Heart left ventricle (tissue), 16 donors: Measurements from ENCODE around the gene NDUFC1. TPM values are rescaled to one million over a fixed set of nuclear protein-coding genes. Genes with fewer than 3 reads are reported as not detected.

Source experiments
- ATAC-seq, 4 donors: fragments of 200-7000 bp; cut with Tn5 transposase; one replicate each; pipeline ENCODE4 v1.9.1; 2020 to 2022; ENCODE audit warnings: moderate library complexity in 4 of 4, mild to moderate bottlenecking in 3 of 4, moderate number of reproducible peaks in 1 of 4
- DNase-seq, 5 donors: peaks; one replicate each; pipeline ENCODE4 v3.0.0-alpha.2; 2020
- H3K27ac ChIP-seq, 12 donors: fragments of 200-600 bp; sonication (generic) in 4 of 12; one replicate each; pipeline versions ENCODE4 v1.5.0 to v1.8.0; 2016 to 2022; ENCODE audit warnings: mild to moderate bottlenecking in 2 of 12
- H3K27me3 ChIP-seq, 9 donors: fragments of 200-600 bp; sonication (generic) in 2 of 9; one replicate each; pipeline versions ENCODE4 v1.5.1 to v1.8.0; 2016 to 2022; ENCODE audit warnings: mild to moderate bottlenecking in 3 of 9
- H3K36me3 ChIP-seq, 9 donors: fragments of 200-600 bp; sonication (generic) in 2 of 9; one replicate each; pipeline versions ENCODE4 v1.5.0 to v1.8.0; 2018 to 2022; ENCODE audit warnings: mild to moderate bottlenecking in 2 of 9
- H3K4me1 ChIP-seq, 12 donors: fragments of 200-600 bp; sonication (generic) in 4 of 12; one replicate each; pipeline versions ENCODE4 v1.5.0 to v1.8.0; 2016 to 2022; ENCODE audit warnings: mild to moderate bottlenecking in 3 of 12
- H3K4me3 ChIP-seq, 12 donors: fragments of 200-600 bp; sonication (generic) in 4 of 12; one replicate each; pipeline versions ENCODE4 v1.5.0 to v1.8.0; 2017 to 2022; ENCODE audit warnings: mild to moderate bottlenecking in 9 of 12, moderate library complexity in 4 of 12
- H3K9me3 ChIP-seq, 12 donors: fragments of 200-600 bp; sonication (generic) in 4 of 12; one replicate each; pipeline versions ENCODE4 v1.5.0 to v1.8.0; 2016 to 2022; ENCODE audit warnings: mild to moderate bottlenecking in 1 of 12
- POLR2A ChIP-seq, 2 donors: fragments of 450-650 bp; IDR thresholded peaks; one replicate each; pipeline ENCODE4 v1.6.1; 2017; ENCODE audit warnings: antibody characterized with exemption in 2 of 2, mild to moderate bottlenecking in 2 of 2, moderate library complexity in 2 of 2
- WGBS, 4 donors: extraction: QIAGEN DNeasy Blood & Tissue Kit in 2 of 4; methylation state at CpG; one replicate each; pipeline versions ENCODE4 v1.1.5 to v1.1.7; 2013 to 2018; 5-methylcytosine and 5-hydroxymethylcytosine counted together
- intact Hi-C, 10 donors: fragments of 100-400 bp; cut with DNase I; formaldehyde crosslinking; loops; one replicate each; pipeline versions ENCODE4 v1.11.1 to v1.14.2; 2022
- polyA plus RNA-seq, 2 donors: library from polyadenylated mRNA; stranded (reverse); fragments of 200-250 nt; gene quantifications; one replicate each; pipeline ENCODE4 v1.2.3, GENCODE V29; 2013
- total RNA-seq, 9 donors: library from RNA; depleted of rRNA in 2 of 9; stranded (reverse); fragments of >200 nt in 2 of 9; fragmentation: NEBNext Ultra II Directional in 3 of 9; extraction: Animal tissue kit (Norgen Biotek cat#: 25700) in 3 of 9; gene quantifications; one replicate each; pipeline versions ENCODE4 v1.1.0 to v1.2.4, GENCODE V29; 2016 to 2023
- TF ChIP-seq, protein P1 (sequence below), 12 donors: fragments of 200-600 bp; sonication (generic) in 4 of 12; IDR thresholded peaks; one replicate each; pipeline versions ENCODE4 v1.5.0 to v1.8.0; 2018 to 2022; ENCODE audit warnings: antibody characterized with exemption in 12 of 12, mild to moderate bottlenecking in 5 of 12
- donor health status: ischemic (EF 13 %, LVEDD 7.1; RV severe dilation, severe dysfunction).
- donor health status: healthy with polysubstance abuse.
- donor health status: DM: no; HTN: yes; CAD: no.
- donor health status: DM: no; HTN: no; CAD: no.
- donor health status: ischemic (EF 25% LVEDD 6.9; RV normal size, moderate dysfunction).
- donor health status: ischemic (EF 25% LVEDD 5.7; RV mildly dilated, moderate dysfunction).
- donor health status: healthy.
- donor health status: DM: yes; HTN: yes; CAD: no.
- donor health status: ischemic (EF 35%, LVEDD 5.7; RV mildly dilated, moderate dysfunction).
- donor health status: nonischemic (EF 11% LVEDD 7.7; RV severe dilation, severe dysfunction).
- donor health status: DM: yes; HTN: yes; CAD: no.
- donor health status: PGD.
- donor health status: ischemic (EF 29% LVEDD 5.4; RV normal size, mild dysfunction).
- donor health status: nonischemic (EF 23%, LVEDD 6.1; RV moderate dilation, normal function).

Gene NDUFC1
- total and polyA plus RNA-seq, 11 donors: 85.0 to 376 (median 178) TPM

DNA sequence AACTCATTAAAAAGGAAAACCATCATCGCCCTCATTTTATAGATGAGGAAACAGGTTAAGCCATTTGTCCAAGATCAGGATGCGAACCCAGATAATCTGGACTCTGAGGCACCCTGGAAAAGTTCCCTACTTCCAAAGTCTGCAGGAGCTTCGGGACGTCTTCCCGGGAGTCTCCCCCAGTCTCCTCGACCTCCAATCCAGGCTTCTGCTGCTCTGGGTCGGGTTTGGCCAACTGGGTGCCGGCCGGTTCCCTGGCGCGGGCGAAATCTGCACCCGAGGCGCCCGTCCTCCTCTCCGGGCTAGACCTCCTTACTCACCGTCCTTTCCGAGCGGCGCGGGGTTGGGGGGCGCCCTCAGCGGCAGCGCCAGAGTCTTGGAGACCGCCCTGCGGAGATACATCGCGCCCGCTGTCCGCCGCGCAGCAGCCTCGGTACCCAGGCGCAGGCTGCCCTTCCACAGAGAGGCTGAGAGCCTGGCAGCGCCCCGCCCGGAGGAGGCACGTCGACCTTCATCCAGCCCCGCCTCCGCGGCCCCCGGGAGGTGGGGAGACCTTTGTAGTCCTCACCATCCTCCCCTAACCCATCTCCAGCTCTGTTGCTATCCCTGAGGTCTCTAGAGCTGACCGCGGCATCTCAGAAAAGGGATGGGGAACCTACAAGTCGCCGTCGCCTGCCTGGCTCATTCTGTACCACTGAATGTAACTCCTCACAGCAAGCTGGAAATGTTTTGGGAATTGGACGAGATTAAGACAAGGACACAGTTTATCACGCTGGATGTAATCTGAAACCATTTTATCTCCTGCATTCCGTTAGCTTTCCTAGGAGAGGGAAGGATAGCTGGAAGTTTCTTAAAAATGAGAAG is 22.3 kb downstream of the NDUFC1 start, which contains the start of gene MGARP:
Gene MGARP, minus strand, starts transcription at position 466 of the 861 bp plus-strand sequence. Its CDS starts 67 bp downstream, at position 399.
- peak; percentile 43 to 83 (median 76) for ATAC-seq
- H3K36me3 ChIP-seq: no peaks in the 10 kb centered on the region
- H3K4me1 ChIP-seq: peaks cover 0 to 18% (median 6%) of the 10 kb centered on the region in 12 donors
- TF ChIP-seq POLR2A (IDR thresholded peaks at IDR 0.05): no peak
- TF ChIP-seq, protein P1, sequence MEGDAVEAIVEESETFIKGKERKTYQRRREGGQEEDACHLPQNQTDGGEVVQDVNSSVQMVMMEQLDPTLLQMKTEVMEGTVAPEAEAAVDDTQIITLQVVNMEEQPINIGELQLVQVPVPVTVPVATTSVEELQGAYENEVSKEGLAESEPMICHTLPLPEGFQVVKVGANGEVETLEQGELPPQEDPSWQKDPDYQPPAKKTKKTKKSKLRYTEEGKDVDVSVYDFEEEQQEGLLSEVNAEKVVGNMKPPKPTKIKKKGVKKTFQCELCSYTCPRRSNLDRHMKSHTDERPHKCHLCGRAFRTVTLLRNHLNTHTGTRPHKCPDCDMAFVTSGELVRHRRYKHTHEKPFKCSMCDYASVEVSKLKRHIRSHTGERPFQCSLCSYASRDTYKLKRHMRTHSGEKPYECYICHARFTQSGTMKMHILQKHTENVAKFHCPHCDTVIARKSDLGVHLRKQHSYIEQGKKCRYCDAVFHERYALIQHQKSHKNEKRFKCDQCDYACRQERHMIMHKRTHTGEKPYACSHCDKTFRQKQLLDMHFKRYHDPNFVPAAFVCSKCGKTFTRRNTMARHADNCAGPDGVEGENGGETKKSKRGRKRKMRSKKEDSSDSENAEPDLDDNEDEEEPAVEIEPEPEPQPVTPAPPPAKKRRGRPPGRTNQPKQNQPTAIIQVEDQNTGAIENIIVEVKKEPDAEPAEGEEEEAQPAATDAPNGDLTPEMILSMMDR (IDR thresholded peaks at IDR 0.05): no peak
- WGBS, 4 donors: 5 to 9% (median 7%) methylated on average over 35 to 51 of the region's 51 CpGs
- H3K27me3 ChIP-seq: peaks cover 0 to 44% (median 10%) of the 10 kb centered on the region in 9 donors
- H3K4me3 ChIP-seq: peak within 1 kb of the TSS; percentile 31 to 63 (median 54)
- H3K27ac ChIP-seq: peak within 1 kb of the TSS in 2 of 12 donors; percentile 8
- peaks cover 0 to 9% (median 0%) of the 10 kb centered on the region in 12 donors for H3K9me3 ChIP-seq
- intact Hi-C loops: loop anchor here in 3 of 10 donors (5.0 to 10.0 kb wide), 3 partner anchors 53 to 175 kb away; no protein-coding TSS in a partner anchor
- peak in 3 of 5 donors; percentile 26 to 61 (median 33) for DNase-seq

DNA sequence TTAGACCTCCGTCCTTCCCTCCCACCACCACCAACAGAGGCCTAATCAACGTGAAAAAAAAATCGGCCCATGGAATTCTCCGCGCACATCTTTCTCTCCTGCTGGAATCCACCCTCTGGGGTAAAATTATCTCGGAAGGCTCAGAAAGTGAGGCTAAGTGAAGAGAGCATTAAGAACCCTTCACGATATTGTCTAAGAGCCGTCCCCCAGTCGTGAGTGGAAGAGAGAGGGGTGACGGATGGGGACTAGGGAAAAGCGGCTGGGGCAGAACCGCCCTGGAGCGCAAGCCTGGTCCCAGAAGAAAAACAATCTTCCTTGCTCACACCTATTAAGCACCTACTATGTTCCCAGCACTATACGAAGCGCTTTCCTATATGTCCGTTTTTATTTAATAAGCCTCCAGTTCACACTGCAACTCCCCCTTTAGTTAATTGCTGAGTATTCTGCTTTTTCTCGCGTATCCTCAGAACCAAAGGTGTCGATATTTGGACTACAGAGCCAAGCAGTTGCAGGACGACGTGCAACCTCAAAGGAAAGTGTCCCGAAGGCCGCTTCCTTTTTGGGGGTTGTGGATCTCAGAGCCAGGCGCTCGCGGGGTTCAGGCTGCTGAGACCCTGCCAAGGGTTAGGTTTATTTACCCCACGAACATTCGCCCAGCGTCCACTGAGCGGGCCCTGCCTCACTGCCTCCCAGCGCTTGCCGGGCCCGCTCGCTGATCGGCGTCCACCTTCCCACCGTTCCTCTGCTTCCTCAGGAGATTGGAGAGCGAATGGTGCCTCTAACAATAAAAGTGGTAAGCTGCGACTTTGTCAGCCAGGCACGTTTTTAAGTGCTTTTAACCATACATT is 23.1 kb downstream of the NDUFC1 start:
- Histone ChIP-seq H3K27ac (peak overlapping the region in 2 of 12 donors; percentile 8), H3K36me3 (no peaks in the 10 kb centered on the region), H3K4me1 (peaks cover 0 to 18% (median 6%) of the 10 kb centered on the region in 12 donors), H3K27me3 (peaks cover 0 to 44% (median 10%) of the 10 kb centered on the region in 9 donors), H3K4me3 (peak overlapping the region in 11 of 12 donors; percentile 31 to 63 (median 56)), H3K9me3 (peaks cover 0 to under 1% (median 0%) of the 10 kb centered on the region in 12 donors)
- 20 to 32% (median 24%) methylated on average over 36 to 40 of the region's 40 CpGs for WGBS, 4 donors
- peak in 1 of 5 donors; percentile 33 for DNase-seq
- TF ChIP-seq, protein P1 (IDR thresholded peaks at IDR 0.05): no peak
- no peak for TF ChIP-seq POLR2A (IDR thresholded peaks at IDR 0.05)
- intact Hi-C loops: no loop called here
- peak in 3 of 4 donors; percentile 48 to 58 (median 50) for ATAC-seq

DNA sequence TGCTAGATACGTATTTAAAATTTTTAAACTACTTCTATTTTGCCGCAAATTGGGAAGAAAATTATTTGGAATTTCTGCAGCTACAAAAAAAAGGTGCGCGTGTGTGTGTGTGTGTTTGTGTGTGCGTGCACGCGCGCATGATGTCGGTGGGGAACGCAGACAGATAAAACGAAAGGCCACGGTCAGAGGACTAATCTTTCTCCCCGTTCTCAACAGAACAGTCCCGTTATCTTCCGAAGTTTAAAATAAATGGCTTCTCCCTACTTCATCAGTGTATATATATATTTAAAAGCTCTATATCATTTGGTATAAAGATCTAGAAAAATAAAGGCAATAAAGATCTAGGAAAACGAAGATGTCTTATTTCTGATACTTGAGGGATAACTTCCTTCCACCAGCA is 23.8 kb downstream of the NDUFC1 start:
- peaks cover 0 to 44% (median 10%) of the 10 kb centered on the region in 9 donors for H3K27me3 ChIP-seq
- DNase-seq: no peak
- H3K4me1 ChIP-seq: peaks cover 0 to 18% (median 6%) of the 10 kb centered on the region in 12 donors
- ATAC-seq: no peak
- no peaks in the 10 kb centered on the region for H3K36me3 ChIP-seq
- H3K9me3 ChIP-seq: no peaks in the 10 kb centered on the region
- no peak overlapping the region for H3K27ac ChIP-seq
- TF ChIP-seq, protein P1 (IDR thresholded peaks at IDR 0.05): no peak
- TF ChIP-seq POLR2A (IDR thresholded peaks at IDR 0.05): no peak
- H3K4me3 ChIP-seq: peak overlapping the region in 10 of 12 donors; percentile 31 to 63 (median 56)
- 72 to 85% (median 78%) methylated on average over 16 of the region's 16 CpGs for WGBS, 4 donors
- intact Hi-C loops: no loop called here
